NCI-H1417 treated with DMSO at 0.1 percent for 48 hours (cell line): ENCODE data around the gene MAGOHB.

ENCODE experiments used
- DNase-seq: peaks from one replicate; lab custom pipeline; 2025; lab: John Stamatoyannopoulos, UW

The MAGOHB gene

DNA sequence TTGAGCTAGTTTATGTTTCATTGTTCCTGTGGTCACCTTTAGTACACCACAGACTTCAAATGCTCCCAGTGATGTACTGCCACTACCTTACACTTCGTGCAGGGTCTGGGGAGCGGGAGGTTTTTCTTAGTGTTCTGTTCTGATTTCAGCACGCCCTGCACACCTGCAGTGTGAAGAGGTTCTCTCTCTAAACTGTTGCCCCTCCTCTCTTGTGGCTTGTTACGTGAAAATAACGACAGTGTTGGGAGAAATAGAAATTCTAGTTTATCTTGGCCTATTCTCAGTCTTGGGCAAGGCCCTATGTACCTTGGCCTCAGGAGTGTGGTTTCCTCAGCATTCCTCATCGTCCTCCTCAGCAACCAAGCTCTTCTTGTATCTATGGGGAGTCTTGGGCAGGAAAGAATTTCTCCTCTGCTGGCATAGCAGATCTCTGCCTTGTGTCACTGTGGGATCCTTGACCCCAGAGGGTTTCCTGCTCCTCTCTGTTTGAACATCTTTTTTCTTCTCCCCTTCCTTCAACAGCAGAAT, 59.1 kb downstream of the MAGOHB start:
- DNase-seq: no peak
